A204.1 (cell line): Measurements from ENCODE around the gene PHF21B.

Experiments used
- FAIRE-seq: peaks from 2 replicates; lab custom pipeline; 2012; peaks lifted over from hg19 to GRCh38; lab: Jason Lieb, UNC

Gene PHF21B

DNA sequence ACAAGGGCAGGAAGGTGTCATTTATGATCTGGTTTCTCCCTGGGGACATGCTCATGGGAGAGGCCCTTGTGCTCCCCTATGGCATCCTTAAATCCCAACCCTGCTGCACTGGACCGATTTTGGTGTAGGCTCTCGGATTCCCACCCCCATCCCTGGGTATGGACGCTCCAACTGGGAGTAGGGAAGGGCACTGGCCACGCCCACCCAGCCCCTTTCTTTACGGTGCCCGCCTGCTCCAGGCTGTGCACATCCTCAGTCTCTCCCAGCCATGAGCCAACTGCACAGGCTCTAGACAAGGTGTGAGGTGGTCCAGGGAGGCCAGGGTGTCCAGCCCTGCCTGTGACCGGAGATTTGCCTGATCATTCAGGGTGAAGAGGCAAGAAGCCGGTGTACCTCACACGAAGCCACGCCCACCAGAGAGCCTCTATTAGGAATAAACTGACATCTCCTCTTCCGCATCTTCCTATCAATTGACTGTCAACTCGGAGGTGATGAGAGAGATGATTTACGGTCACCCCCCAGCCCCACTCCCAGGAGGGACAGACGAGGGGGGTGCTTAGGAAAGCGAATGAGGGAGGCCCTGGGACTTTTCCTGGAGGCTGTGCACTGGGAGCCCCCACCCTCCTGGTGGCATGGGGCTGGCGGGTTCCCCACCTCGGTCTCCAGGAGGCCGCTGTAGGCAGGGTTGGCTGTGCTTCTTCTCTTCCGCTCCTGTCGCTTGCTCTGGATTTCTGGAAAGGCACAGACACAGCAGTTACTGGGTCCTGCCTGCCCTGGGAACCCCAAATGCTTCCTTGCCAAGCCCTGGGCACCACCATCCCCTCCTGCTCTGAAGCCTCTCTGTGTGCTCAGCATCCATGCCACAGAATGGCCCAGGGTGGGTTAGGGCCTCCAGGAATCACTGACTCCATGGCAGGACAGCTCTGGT lies 116.7 kb downstream of the PHF21B start:
- no peak for FAIRE-seq

DNA sequence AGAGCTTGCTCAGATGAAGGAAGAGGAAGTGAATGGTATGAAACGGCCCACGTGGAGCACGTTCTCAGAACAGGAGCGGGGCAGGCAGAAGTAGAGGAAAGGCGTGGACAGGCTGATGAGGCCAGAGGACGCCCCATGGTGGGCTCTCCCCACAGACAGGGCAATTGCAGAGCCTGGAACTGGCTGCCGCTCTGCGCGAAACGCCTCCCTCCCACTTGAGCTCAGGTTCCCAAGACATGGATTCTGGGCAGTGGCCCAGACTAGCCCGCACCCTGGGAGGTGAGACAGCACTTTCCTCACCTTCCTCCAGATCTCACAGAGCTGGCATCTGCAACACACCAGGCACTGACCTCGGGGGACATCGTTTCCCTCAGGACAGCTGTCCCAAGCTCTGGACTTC lies 117.6 kb downstream of the PHF21B start:
- FAIRE-seq: no peak

DNA sequence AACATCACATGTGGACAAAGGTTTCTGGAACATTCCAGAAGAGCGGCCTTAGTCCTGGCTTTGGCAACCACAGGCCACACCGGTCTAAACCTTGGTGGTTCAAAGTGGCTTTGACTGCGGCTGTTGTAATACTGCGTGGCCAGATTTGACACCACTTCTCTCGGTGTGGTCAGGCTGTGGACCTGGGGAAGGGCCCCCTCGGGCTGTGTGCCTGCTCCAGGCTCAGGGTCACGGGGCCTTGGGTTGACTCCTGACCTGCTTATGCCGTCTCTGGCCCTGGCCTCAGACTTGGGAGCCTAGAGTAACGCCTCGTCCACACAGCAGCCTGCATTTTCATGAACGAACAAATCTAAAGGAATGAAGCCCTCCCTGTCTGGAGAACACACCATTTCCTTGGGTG lies 118.0 kb downstream of the PHF21B start:
- no peak for FAIRE-seq

DNA sequence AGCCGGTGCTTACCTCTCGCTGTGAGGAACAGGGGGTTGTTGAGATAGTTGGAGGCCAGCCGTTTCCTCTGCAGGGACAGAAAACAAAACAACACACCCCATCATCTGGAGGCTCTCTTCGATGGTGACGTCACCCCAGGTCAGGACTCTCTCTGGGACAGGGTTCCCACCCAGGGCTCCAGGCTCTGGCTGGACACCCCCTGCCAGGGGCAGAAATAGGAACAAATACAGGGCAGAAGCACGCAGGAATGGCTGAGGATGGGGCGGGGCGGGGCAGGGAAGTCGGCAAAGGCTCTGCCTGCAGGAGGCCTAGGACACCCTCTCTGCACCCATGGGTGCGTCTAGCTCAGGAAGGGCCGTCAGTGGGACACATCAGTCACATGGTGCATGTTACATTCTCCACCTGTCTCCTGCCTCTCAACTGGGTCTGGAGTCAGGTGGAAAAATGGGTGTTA lies 118.5 kb downstream of the PHF21B start:
- FAIRE-seq: no peak

DNA sequence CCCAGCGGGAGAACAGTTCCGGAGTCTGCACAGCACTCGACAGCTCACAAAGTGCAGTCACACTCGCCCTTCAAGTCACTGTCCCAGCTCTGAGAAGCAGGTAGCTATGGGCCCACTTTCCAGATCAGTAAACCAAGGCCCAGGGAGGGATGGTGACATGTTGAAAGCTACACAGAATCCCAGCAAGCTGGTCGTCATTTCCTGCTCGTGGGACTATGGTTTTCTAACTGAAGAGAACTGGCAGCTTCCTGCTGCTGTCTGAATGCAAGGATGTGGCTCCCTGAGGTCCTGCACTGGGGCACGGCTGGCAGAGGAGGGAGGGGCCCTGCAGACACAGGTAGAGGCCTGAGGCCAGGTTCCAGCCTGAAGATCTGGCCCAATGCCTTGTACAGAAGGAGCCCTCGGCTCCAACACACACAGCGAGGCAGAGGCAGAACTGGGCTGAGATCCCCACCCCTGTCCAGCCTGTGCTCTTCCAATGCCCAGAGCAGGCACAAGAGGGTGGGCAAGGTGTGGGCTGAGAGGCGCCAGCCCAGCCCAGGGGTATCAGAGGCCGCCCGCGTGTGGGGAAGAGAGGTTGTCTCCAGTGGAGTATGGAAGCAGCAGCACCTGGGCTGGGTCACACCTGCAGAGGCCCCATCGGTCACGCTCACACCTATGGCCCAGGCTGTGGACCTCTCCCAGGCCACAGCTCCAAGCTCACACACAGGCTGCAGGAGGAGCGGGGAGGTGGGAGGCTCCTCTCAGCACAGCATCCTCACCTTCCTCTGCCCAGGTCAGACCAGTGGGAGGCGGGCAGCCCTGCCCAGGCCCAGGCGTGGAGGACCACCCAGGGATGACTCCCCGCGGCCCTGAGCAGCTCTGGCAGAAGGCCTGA lies 119.2 kb downstream of the PHF21B start:
- FAIRE-seq: no peak

DNA sequence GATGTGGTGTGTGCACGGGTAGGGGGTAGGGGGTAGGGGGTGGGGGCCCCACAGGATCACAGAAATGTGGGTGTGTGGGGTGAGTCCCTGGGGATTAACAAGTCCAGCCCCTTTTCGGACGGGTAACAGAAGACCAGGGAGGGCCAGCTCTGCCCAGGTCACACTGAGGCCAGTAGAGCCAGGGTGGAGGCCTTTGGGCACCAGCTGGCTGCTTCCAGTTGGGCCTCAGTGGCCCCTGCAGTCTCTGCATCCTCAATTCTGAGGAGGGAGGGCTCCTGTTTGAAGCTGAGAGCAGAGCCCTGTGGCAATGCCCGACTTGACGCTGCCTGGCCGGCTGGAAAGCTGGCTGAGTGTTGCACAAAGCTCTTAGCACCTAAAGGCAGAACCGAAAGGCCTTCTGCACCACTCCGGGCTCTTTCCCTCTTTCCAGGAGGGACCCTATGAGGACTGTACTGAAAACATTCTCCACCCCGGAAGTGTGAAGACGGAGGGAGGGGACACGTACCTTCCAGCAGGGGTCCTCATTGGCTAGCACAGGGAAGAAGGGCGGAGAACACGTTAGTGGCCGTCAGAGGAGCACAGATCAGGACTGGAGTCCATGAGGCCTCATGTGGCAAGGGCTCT lies 120.4 kb downstream of the PHF21B start:
- no peak for FAIRE-seq

DNA sequence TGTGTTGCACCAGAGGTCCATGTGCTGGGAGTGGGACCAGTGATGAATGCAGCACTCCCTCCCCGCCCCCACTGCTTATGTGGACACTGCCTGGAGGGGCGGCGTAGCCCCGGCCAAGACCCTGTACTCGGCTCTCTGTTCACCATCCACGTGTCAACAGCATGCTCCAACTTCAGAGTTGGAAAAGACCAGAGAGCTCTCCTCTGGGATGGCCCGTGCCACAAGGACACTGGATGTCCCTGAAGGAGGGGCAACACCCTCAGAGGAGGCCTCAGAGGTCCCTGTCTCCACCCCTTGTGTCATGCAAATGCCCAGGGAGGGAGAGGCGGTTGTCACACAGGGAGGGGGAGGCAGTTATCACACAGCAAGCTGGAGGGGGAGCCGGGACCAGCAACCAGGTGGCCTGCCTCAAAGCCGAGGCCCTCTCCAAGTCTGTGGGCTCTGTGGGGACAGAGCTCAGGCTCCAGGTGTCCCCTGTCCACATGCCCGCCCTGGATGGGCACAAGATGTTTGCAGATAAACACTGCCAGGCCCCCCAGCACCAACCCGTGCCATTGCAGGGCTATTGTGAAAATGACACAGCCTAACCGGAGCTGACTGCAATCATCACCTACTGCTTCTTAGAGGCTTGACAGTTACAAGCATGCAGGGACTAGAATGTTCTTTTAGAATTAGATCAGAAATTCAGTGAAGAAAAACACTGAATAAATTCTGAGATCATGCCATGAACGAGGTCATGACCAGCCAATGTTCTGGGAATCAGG lies 121.1 kb downstream of the PHF21B start:
- no peak for FAIRE-seq

DNA sequence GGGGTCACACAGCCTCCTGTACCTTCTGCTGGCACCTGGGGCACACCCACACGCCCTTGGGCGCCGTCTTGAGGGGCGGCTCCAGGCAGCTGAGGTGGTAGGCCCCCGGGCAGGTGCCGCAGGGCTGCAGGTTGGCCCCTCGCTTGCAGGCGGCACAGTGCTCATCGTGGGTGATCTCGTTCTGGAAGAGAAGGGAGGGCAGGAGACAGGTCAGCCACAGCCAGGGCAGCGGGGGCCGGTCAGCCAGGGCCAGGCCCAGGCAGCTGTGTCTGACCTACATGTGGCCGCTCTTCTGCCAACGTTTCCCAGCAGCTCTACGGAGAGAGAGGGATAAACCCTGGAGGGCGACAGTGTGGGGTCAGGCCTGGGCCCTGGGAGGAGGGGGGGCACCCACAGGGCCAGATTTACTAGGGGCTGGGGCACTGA lies 121.9 kb downstream of the PHF21B start:
- no peak for FAIRE-seq

DNA sequence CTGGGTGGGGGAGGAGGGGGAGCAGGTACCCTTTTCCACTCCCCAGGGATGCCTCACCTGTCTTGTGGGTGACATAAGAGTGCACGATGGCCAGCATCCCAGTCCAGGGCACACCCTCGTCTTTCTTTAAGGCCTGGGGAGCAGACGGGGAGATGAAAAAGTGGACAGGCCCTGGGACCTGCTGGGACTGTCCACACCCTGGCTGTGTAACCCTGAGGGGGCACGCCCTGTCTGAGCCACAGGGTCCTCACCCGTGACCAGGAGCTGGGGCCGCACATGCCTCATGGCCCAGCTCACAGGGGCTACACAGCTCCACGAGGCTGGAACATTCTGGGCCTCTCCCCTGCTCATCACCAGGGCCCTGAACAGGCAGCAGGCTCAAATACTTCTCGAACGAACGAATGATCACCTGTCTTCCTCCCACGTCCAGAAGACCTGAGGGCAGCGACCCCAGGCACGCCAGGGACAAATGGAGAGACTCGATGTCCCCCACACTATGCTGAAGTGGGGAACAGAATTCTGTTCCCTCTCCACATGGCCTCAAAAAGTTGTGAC lies 123.9 kb downstream of the PHF21B start:
- FAIRE-seq: no peak

DNA sequence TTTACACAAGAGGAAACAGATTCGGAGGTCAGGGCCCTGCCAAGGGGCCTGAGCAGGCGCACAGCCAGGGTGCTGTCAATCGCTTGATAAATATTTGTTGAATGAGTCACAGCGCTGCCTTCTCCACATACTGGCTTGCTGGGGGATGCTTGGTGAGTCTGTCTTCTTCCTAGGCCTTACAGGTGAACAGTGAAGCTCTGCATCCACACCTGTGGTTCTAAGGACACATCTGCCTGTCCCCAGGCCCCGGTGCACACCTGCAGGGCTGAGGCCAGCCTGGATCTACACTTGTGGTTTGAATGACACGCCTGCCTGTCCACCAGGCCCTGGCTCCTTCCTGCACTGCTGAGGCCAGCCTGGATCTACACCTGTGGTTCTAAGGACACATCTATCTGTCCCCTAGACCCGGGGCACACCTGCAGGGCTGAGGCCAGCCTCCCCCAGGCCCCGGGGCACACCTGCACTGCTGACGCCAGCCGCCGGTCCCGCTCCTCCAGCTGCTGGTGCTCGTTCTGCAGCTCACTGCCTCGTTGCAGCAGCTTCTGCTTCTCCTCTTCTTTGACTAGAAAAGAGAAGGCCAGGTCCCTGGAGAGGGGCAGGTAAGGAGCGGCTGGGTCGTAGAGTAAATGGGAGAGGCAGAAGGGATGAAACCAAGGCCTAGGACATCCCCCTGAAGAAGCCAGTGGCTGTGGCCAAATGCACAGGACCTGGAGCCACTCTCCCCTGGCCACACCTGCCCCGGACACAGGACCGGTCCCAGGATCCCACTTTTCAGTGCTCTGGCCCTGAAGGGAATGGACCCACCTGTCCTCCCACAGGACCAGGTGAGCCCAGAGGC lies 124.6 kb downstream of the PHF21B start:
- FAIRE-seq: no peak

DNA sequence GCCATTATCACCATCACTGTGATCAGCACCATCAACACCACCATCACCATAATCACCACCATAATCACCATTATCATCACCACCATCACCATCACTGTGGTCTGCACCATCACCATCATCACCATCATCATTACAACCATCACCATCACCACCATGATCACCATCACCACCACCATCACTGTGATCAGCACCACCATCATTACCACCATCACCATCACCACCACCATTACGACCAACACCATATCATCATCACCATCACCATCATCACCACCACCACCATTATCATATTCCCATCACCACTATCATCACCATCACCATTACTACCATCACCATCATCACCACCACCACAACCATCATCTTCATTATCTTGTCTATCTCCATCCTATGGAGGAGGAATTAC lies 125.2 kb downstream of the PHF21B start:
- no peak for FAIRE-seq

DNA sequence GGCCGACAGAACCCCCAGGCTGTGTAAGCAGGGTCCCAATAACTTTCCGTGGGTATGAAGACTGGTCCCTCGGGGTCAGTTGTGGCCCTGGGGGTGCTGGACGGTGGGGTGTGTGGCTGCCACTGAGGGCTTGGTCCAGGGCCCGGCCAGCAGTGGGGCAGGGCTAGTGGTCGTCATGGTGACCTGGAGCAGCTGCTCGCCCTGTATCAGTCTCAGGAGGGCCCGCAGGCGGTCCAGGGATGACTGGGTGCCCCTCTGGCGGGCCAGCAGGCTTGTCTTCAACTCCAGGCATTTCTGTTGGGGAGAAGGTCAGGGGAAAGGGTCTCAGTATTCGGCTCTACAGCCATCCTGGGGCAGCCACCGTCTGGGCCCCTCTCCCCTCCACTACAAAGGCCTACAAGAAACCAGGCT lies 126.8 kb downstream of the PHF21B start:
- no peak for FAIRE-seq

DNA sequence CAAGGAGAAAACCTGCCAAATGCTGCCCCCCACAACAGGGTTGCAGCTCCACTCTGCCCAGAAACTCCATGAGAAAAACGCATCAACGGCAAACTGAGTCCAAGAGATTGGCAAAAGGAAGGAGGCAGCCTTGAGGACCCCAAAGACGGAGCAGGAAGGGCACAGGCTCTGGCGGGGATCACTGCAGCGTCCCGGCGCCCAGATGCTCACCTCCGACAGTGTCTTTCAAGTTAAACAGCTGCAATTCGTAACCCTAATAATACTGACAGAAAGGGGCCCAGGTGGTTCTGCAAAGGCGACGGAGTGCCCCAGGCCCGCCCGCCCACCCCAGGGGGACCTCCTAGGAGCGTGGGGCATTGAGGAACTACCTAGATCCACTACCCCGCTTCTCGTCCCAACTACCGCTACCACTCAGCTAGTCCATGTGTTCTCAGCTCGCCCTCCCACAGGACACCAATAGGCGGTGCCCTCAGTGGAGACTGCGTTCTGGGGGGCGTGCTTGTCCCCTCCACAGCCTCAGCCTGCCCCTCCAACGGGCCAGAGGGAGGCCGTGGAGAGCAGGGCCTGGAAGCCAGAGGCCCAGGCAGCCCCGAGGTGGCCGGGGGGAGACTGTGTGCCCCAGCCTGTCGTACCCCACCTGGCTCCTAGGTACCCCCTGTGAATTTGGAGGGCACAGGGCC lies 127.4 kb downstream of the PHF21B start:
- FAIRE-seq: no peak

DNA sequence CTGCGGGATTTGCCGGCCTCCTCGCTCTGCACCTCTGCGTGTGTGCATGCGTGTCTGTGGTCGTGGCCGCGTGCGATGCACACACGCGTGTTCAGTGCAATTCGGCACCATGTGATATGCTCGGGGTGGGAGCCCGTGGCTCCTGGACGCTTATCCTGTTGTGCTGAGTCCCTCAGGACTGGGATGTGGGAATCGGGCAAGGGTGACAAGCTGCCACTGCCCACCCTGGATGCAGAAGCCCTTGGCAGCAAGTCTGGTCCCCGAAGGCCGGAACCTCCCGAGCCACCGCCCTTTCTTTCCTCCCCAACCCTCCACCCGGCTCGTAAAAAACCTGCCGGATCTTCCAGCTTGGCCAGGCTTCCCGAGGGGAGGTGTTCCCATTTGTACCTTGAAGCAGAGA lies 128.2 kb downstream of the PHF21B start:
- no peak for FAIRE-seq

DNA sequence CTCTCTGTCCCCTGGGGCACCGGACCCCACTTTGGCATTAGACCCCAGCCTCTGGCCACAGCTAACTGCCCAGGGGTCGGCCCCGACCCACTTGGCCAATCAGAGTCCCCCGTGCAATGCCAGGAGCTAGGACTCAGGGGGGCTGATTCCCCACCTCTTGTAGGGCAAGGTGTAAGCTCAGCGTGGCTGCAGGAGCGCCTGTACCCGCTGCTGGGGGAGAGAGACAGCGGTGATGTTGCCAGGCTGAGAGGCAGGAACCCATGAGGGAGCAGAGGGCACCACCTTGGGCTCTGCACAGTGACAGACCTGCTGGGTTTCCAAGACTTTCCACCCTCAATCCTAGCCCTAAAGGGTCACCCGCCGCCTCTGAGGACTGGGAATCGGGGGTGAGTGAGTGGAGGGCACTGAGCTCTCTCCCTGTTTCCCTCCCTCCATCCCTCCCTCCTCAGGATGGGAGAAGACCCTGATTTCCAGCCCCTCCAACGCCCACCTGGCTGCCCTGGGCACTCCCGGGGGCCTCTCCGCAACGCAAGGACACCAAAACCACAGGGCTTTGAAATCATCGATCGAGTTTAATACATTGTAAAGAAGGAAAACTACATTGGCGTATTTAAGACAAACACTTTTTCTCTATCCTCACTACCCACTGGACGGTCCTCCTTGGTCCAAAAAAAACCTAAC lies 129.1 kb downstream of the PHF21B start:
- no peak for FAIRE-seq

DNA sequence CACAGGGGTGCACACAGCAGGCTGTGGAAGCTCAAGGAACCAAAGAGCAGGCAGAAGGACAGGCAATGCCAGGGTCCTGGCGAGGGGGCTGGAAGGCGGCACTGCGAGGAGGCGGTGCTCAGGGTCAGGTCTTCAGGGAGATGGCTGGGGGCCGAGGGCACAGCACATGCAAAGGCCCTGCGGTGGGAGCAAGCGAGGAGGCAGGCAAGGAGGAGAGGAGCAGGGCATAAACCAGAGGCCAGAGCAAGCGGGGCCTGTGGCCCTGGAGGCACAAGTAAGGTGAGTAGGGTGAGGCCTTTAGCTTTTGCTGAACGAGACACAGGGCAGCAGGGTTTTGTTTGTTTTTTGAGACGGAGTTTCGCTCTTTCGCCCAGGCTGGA lies 130.5 kb downstream of the PHF21B start:
- no peak for FAIRE-seq

DNA sequence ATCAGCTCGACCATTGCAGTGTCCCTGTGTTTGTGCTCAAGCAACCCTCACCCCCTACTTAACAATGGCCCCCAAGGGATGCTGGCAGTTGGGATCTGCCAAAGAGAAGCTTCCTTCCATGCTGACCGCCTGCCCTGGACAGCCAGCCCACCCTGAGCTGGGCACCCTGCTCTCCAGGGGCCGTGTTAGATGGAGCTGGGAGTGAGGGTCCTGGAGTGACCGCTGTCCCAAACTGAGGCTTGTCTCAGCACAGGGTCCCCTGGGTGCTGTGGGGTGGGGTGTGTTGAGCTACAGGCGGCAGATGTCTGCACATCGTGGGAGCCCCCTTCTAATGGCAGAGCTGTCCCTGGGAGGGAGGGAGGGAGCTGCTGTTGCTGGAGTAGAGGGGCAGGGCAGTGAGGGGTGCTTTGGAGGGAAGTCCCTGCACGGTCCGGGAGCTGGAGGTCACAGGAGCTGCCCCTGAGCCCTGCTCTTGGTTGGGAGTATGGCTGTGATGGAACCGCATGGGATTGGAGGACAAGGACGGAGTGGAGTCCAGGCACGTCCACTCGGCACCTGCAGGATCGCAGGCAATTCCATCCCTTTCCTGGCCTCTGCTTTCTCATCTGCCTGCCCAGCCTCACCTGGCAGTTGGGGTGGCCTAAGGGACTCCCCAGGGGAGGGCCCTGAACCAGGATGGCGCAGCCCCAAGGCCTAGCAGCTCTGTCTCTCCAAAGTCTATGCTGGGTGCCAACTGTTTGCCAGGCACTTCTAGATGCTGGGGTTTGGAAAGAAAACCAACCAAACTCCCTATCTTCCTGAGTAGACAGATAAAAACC lies 131.1 kb downstream of the PHF21B start:
- FAIRE-seq: no peak

DNA sequence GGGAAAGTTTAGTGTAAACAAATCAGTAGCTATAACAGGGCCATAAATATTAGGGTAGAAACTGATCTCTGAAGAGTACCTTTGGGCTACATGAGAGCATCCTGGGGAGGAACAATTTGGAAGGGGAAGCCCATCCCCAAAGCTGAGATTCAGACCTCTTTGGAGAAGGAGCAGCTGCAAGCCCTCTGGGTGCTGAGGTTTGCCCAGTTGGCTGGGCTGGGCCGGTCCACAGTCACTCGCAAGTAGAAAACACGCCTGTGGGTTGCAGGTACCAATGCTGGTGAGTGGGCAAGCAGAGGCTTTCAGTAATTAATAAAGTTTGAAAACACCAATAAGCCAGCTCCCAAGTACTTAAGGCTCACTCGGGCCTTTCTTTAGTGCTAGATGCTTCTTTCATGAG lies 132.9 kb downstream of the PHF21B start:
- no peak for FAIRE-seq

DNA sequence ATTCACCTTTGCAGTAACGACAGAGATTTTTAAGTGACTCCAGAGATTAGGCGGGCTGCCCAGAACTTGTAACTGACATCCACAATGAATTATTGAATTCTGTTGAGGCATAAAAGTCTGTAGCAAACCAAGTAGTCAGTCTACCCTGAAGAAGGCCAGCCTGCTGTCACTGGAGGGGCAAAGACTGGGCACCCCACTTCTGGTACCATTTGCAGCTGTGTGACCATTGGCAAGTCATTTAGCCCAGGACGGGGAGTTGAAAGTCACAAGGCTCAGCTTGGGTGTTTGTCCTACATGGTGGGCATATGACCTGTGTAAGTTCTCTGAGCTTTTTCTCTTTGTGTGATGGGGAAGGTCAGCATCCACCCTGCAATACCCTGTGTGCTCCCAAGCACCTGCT lies 138.0 kb downstream of the PHF21B start:
- no peak for FAIRE-seq
